ENCODE measurements around the gene ANG. TPM values are rescaled to one million over a fixed set of nuclear protein-coding genes. Genes with fewer than 3 reads are reported as not detected.

ANG gene
- total RNA-seq, 3 donors from 2014 or later, result 25.0 to 50.1 (median 41.0) TPM

DNA sequence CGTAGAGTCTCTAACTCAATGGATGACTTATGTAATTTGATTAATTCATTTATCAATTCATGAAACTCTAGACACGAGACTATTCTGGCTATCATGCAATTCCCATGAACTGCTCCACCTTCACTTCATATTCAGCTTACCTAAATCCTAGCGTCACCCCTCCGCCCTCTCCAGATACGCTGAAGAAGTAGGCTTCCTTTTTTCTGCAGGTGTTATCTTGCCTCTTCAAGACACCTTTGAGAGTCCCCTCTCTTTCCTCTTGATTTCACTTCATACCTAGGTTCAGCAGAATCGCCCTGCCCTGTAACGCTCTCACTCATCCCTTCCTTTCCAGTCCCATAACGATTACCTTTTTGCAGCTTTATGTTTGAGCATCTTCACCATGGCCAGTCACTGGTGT is 8.2 kb upstream of the ANG start:
- intact Hi-C loops (cut with DNase I, micrococcal nuclease), result loop anchor here (5.0 to 10.0 kb wide), 4 partner anchors 68 to 424 kb away; partner anchors contain the start of genes CCNB1IP1 (in 1 of the 2), TEP1 (in 1 of the 2) and TMEM253 (in 1 of the 2)
- no peaks in the 10 kb centered on the region for H3K9me3 ChIP-seq
- no peaks in the 10 kb centered on the region for H3K36me3 ChIP-seq (ENCODE audit: low read depth)
- H3K4me1 ChIP-seq (ENCODE audit: low read depth), result peaks cover 27% of the 10 kb centered on the region
- TF ChIP-seq, protein P1, sequence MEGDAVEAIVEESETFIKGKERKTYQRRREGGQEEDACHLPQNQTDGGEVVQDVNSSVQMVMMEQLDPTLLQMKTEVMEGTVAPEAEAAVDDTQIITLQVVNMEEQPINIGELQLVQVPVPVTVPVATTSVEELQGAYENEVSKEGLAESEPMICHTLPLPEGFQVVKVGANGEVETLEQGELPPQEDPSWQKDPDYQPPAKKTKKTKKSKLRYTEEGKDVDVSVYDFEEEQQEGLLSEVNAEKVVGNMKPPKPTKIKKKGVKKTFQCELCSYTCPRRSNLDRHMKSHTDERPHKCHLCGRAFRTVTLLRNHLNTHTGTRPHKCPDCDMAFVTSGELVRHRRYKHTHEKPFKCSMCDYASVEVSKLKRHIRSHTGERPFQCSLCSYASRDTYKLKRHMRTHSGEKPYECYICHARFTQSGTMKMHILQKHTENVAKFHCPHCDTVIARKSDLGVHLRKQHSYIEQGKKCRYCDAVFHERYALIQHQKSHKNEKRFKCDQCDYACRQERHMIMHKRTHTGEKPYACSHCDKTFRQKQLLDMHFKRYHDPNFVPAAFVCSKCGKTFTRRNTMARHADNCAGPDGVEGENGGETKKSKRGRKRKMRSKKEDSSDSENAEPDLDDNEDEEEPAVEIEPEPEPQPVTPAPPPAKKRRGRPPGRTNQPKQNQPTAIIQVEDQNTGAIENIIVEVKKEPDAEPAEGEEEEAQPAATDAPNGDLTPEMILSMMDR (IDR thresholded peaks at IDR 0.05), result no peak
- ATAC-seq (no peak), DNase-seq (no peak)
- no peak overlapping the region for H3K4me3 ChIP-seq

DNA sequence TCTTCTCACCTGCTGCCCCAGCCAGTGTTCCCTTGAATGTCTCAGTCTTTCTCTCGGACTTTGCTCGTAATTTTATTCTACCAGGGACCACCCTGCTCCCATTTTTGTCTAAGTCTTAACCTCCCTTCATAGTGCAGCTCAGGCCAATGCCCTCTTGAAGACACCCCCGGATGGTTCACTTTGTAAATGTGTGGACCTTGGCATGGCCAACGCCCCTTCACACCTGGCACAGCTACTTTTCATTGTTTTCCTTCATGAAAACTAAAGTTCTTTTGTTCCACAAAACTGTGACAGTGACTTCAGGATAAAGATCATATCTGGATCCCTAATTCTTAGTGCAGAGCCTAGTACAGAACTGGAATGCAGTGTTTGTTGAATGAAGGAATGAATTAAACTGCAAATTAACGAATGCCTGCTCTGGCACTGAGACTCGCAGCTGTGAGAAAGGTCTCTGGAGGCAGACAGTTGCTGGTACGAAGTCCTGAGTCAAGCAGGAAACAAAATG is 7.7 kb upstream of the ANG start:
- Histone ChIP-seq H3K9me3 (no peaks in the 10 kb centered on the region), H3K4me1 (ENCODE audit: low read depth) (peaks cover 30% of the 10 kb centered on the region), H3K36me3 (ENCODE audit: low read depth) (no peaks in the 10 kb centered on the region), H3K4me3 (no peak overlapping the region)
- intact Hi-C loops (cut with DNase I, micrococcal nuclease), result loop anchor here (5.0 to 10.0 kb wide), 4 partner anchors 69 to 424 kb away; partner anchors contain the start of genes CCNB1IP1 (in 1 of the 2), TEP1 (in 1 of the 2) and TMEM253 (in 1 of the 2)
- peak; percentile 37 for ATAC-seq
- DNase-seq, result peak in 2 of 3 donors; percentile 65 to 81
- TF ChIP-seq, protein P1 (IDR thresholded peaks at IDR 0.05), result no peak

DNA sequence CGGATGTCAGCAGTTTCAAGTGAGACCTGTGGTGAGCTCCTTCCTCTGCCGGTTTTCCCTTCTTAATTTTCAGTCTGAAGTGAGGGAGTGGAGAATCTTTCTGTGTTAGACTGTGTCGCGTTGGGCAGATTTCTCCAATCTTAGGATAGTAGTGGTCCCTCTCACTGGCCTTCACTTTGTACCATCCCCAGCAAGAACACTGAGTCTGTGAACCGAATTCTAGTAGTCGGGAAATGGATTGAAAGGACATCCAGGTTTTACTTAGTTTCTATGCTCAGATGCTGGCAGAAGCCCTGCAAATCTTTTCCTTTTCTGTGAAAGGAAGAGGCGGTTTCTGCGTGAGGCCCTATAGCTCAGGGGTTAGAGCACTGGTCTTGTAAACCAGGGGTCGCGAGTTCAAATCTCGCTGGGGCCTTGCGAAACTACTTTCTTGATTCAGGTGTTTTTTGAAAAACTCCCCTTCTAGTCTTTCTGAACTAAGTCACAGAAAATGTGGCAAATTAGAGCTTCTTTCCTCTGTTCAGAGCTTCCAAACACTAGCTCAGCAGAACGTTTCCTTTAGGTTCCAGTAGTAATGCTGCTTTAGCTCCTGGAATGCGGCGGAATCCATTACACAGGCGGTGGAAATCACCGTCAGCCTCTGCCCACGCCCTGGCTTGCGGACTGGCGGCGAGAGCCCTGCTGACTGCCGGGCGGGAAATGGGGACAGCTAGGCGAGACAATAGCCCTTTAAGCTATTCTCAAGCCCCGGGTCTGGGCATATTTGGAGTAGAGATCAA is 7.0 kb upstream of the ANG start:
- TF ChIP-seq, protein P1 (IDR thresholded peaks at IDR 0.05), result no peak
- peak; percentile 29 for ATAC-seq
- no peaks in the 10 kb centered on the region for H3K36me3 ChIP-seq (ENCODE audit: low read depth)
- intact Hi-C loops (cut with DNase I, micrococcal nuclease), result loop anchor here (5.0 to 10.0 kb wide), 4 partner anchors 69 to 423 kb away; partner anchors contain the start of genes CCNB1IP1 (in 1 of the 2), TEP1 (in 1 of the 2) and TMEM253 (in 1 of the 2)
- H3K9me3 ChIP-seq, result no peaks in the 10 kb centered on the region
- peaks cover 36% of the 10 kb centered on the region for H3K4me1 ChIP-seq (ENCODE audit: low read depth)
- peak; percentile 76 to 87 (median 80) for DNase-seq
- H3K4me3 ChIP-seq, result peak overlapping the region; percentile 52

DNA sequence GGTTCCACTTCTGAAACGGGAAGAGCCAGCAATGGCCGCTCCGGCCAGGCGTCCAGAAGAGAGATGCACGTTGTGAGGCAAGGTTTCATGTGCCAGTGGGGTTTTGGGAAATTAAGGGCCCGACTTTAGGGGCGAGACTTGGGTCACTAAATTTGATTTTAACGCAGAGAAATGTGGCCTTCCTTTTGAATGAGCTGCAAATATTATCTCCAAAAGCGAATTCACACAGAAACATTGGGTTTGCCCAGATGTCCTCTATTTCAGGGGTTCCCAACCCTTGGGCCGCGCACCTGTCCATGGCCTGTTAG is 6.5 kb upstream of the ANG start:
- TF ChIP-seq, protein P1 (IDR thresholded peaks at IDR 0.05), result no peak

DNA sequence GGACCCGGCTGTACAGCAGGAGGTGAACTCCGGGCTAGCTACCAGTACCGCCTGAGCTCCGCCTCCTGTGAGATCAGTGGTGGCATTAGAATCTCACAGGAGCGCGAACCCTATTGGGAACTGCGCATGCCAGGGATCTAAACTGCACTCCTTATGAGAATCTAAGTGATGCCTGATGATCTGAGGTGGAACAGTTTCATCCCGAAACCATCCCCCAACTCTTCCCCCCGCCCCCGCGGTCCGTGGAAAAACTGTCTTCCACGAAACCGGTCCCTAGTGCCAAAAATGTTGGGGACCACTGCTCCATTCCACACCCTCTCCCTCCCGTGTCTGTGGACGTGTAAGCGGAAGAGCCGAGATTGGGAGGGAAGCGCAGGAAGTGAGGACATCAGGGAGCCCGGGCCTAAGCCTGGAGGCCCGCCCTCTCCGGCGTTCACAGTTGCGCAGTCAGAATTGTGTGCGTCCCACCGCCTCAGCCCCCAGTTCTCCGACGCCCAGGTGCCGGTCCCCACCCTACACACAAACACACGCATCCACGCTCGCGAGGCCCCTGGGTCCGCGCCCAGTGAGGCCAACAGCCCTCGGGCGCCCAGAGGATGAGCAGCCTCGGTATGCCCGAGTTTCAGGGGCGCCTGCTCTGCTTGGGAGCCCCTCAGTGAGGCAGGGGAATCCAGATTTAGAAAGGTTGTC is 6.0 kb upstream of the ANG start:
- DNase-seq (peak; percentile 88 to 91 (median 89)), ATAC-seq (peak; percentile 68)
- no peaks in the 10 kb centered on the region for H3K36me3 ChIP-seq (ENCODE audit: low read depth)
- H3K4me3 ChIP-seq, result peak overlapping the region; percentile 52
- intact Hi-C loops (cut with DNase I, micrococcal nuclease), result loop anchor here (5.0 to 10.0 kb wide), 4 partner anchors 70 to 422 kb away; partner anchors contain the start of genes CCNB1IP1 (in 1 of the 2), TEP1 (in 1 of the 2) and TMEM253 (in 1 of the 2)
- TF ChIP-seq, protein P1 (IDR thresholded peaks at IDR 0.05), result no peak
- peaks cover 43% of the 10 kb centered on the region for H3K4me1 ChIP-seq (ENCODE audit: low read depth)
- H3K9me3 ChIP-seq, result no peaks in the 10 kb centered on the region

More for the DNA sequence above, 6.5 kb upstream of the ANG start:
- Histone ChIP-seq H3K9me3 (no peaks in the 10 kb centered on the region), H3K4me3 (peak overlapping the region; percentile 52), H3K4me1 (ENCODE audit: low read depth) (peaks cover 42% of the 10 kb centered on the region), H3K36me3 (ENCODE audit: low read depth) (no peaks in the 10 kb centered on the region)
- intact Hi-C loops (cut with DNase I, micrococcal nuclease), result loop anchor here (5.0 to 10.0 kb wide), 4 partner anchors 70 to 423 kb away; partner anchors contain the start of genes CCNB1IP1 (in 1 of the 2), TEP1 (in 1 of the 2) and TMEM253 (in 1 of the 2)
- ATAC-seq, result no peak
- no peak for DNase-seq
